Gastrocnemius medialis (tissue), 4 donors: ENCODE data around the gene FGF14. TPM values are rescaled to one million over a fixed set of nuclear protein-coding genes. Genes with fewer than 3 reads are reported as not detected.

Experiments used
- ATAC-seq, 2 donors: fragments of 150-250 bp; one replicate each; pipeline ENCODE4 v1.9.1; 2016
- DNase-seq, 2 donors: peaks; one replicate each; pipeline ENCODE4 v3.0.0-alpha.2; 2019
- H3K27ac ChIP-seq, 4 donors: fragments of 200-600 bp; sonication (generic); 1 replicate in 1 of 4; 2 replicates in 3 of 4; pipeline ENCODE4 v1.5.1; 2016 to 2018; ENCODE audit warnings: mild to moderate bottlenecking in 2 of 4, moderate library complexity in 1 of 4
- H3K27me3 ChIP-seq, 3 donors: fragments of 200-600 bp; sonication (generic) in 2 of 3; 1 replicate in 1 of 3; 2 replicates in 2 of 3; pipeline versions ENCODE4 v1.5.1 to v1.6.0; 2016 to 2019; ENCODE audit warnings: mild to moderate bottlenecking in 1 of 3, moderate library complexity in 1 of 3
- H3K36me3 ChIP-seq, 2 donors: fragments of 200-600 bp; sonication (generic) in 1 of 2; one replicate each; pipeline ENCODE4 v1.5.1; 2017 to 2018
- H3K4me1 ChIP-seq, 2 donors: fragments of 200-600 bp; sonication (generic) in 1 of 2; one replicate each; pipeline ENCODE4 v1.5.1; 2016 to 2017; ENCODE audit warnings: mild to moderate bottlenecking in 2 of 2
- H3K4me3 ChIP-seq, 4 donors: fragments of 200-600 bp; sonication (generic) in 3 of 4; 1 replicate in 1 of 4; 2 replicates in 3 of 4; pipeline ENCODE4 v1.5.1; 2016 to 2019; ENCODE audit warnings: mild to moderate bottlenecking in 2 of 4
- H3K9me3 ChIP-seq, 3 donors: fragments of 200-600 bp; sonication (generic) in 2 of 3; 1 replicate in 1 of 3; 2 replicates in 2 of 3; pipeline ENCODE4 v1.5.1; 2016 to 2019
- POLR2A ChIP-seq, 2 donors: fragments of 450-650 bp; IDR thresholded peaks; one replicate each; pipeline ENCODE4 v1.6.1; 2017; ENCODE audit warnings: antibody characterized with exemption in 2 of 2, mild to moderate bottlenecking in 2 of 2, moderate library complexity in 2 of 2
- in situ Hi-C, 4 donors: fragments of 200-750 bp; cut with MboI; loops; one replicate each; pipeline versions ENCODE4 v1.15.0 to v1.8.0; 2017; ENCODE audit warnings: low sequenced_read_pairs in 4 of 4
- intact Hi-C: fragments of 100-400 bp; cut with DNase I; formaldehyde crosslinking; loops from one replicate; pipeline ENCODE4 v1.15.1; 2023; ENCODE audit warnings: low total_unique reads
- total RNA-seq, 4 donors: library from RNA; depleted of rRNA; stranded (reverse); fragments of >200 nt; gene quantifications; one replicate each; pipeline versions ENCODE4 v1.1.0 to v1.2.3, GENCODE V29; 2016
- TF ChIP-seq, protein P1 (sequence below), 5 experiments: fragments of 450-650 bp in 3 of 5; fragments of 200-600 bp in 2 of 5; sonication (generic) in 2 of 5; IDR thresholded peaks in 4 of 5; conservative IDR thresholded peaks in 1 of 5; 1 replicate in 4 of 5; 2 replicates in 1 of 5; pipeline ENCODE4 v1.5.1; 2016 to 2019; ENCODE audit warnings: antibody characterized with exemption in 5 of 5, mild to moderate bottlenecking in 3 of 5, moderate library complexity in 3 of 5

Gene FGF14
- total RNA-seq, 4 donors from 2014 or later = 0.02 TPM; not detected in 3

DNA sequence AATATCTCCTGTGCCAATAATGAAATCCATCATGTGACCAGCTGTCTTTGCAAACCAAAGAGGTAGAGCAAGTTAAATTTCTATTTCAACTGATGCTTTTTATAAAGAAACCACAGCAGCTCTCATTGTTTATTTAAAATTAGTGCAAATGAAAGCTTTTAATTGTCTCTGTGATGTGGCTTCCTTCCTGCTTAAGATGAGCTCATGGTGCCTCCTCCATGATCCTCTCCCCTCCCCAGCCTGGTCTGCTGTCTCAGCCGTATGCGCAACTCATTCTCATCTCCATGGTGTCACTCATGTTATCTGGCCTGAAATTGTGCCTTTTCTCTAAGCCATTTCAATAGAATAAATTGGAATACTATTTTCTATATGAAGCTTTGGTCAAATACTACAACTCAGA is 270.6 kb downstream of the FGF14 start:
- H3K27me3 ChIP-seq = no peaks in the 10 kb centered on the region
- ATAC-seq = no peak
- no peak overlapping the region for H3K4me3 ChIP-seq
- TF ChIP-seq, protein P1, sequence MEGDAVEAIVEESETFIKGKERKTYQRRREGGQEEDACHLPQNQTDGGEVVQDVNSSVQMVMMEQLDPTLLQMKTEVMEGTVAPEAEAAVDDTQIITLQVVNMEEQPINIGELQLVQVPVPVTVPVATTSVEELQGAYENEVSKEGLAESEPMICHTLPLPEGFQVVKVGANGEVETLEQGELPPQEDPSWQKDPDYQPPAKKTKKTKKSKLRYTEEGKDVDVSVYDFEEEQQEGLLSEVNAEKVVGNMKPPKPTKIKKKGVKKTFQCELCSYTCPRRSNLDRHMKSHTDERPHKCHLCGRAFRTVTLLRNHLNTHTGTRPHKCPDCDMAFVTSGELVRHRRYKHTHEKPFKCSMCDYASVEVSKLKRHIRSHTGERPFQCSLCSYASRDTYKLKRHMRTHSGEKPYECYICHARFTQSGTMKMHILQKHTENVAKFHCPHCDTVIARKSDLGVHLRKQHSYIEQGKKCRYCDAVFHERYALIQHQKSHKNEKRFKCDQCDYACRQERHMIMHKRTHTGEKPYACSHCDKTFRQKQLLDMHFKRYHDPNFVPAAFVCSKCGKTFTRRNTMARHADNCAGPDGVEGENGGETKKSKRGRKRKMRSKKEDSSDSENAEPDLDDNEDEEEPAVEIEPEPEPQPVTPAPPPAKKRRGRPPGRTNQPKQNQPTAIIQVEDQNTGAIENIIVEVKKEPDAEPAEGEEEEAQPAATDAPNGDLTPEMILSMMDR (IDR thresholded peaks at IDR 0.05 in 4 of 5, conservative IDR thresholded peaks at IDR 0.05 in 1 of 5) = no peak
- TF ChIP-seq POLR2A (IDR thresholded peaks at IDR 0.05) = no peak
- no peak for DNase-seq
- H3K9me3 ChIP-seq = no peaks in the 10 kb centered on the region
- H3K4me1 ChIP-seq = no peaks in the 10 kb centered on the region
- H3K36me3 ChIP-seq = no peaks in the 10 kb centered on the region
- in situ Hi-C loops = no loop called here
- H3K27ac ChIP-seq = no peak overlapping the region
- intact Hi-C loops = no loop called here

DNA sequence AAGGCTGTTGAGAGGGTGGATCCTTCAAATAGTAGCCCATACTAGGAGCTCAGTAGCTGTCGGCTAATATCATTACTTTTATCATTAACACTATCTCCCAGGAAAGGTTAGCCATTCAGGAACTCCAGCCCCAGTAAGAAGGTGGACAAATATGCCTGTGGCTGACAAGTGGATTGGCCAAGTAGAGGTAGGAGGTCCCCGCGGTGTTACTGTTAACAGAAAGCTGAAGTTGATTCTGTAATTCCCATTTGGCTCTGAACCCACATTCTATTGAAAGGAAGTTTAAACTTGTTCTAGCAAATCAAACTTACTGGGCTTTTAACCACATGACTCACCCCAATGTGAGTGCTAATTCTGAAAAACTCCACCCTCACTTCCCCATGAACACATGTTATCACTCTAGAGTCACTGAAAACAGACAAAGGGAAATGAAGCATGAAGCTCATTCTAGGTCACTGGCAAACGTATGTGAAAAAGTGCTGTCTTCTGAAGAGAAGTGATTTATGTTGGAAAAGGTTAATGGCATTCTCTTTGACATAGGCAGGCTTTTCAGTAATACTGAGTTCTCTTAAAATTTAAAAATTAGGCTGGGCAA is 273.5 kb downstream of the FGF14 start:
- DNase-seq (no peak), ATAC-seq (no peak)
- no peak for TF ChIP-seq POLR2A (IDR thresholded peaks at IDR 0.05)
- TF ChIP-seq, protein P1 (IDR thresholded peaks at IDR 0.05 in 4 of 5, conservative IDR thresholded peaks at IDR 0.05 in 1 of 5) = no peak
- H3K36me3 ChIP-seq = no peaks in the 10 kb centered on the region
- H3K9me3 ChIP-seq = no peaks in the 10 kb centered on the region
- intact Hi-C loops (no loop called here), in situ Hi-C loops (no loop called here)
- H3K27ac ChIP-seq = no peak overlapping the region
- no peak overlapping the region for H3K4me3 ChIP-seq
- no peaks in the 10 kb centered on the region for H3K4me1 ChIP-seq
- H3K27me3 ChIP-seq = no peaks in the 10 kb centered on the region

DNA sequence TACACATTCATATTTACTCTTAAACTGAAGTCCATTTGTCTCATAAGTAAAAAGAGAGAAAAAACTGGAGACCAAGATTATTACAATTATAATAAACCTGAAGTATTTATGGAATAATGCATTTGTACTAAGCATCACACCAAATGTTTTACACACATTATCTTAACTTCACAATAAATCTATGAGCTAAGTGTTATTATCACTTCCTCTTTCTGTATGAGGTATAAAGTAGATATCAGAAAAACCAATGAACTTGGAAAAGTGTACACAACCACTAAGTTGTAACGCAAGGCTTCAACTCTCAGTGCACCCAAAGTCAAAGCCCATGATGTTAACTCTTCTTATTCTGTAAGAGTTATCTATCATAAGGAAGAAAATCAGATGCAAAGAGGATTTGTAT is 274.7 kb downstream of the FGF14 start:
- intact Hi-C loops = no loop called here
- no peak for ATAC-seq
- DNase-seq = no peak
- H3K9me3 ChIP-seq = no peaks in the 10 kb centered on the region
- H3K27me3 ChIP-seq = no peaks in the 10 kb centered on the region
- TF ChIP-seq POLR2A (IDR thresholded peaks at IDR 0.05) = no peak
- TF ChIP-seq, protein P1 (IDR thresholded peaks at IDR 0.05 in 4 of 5, conservative IDR thresholded peaks at IDR 0.05 in 1 of 5) = no peak
- in situ Hi-C loops = no loop called here
- no peak overlapping the region for H3K4me3 ChIP-seq
- H3K36me3 ChIP-seq = no peaks in the 10 kb centered on the region
- no peak overlapping the region for H3K27ac ChIP-seq
- no peaks in the 10 kb centered on the region for H3K4me1 ChIP-seq

DNA sequence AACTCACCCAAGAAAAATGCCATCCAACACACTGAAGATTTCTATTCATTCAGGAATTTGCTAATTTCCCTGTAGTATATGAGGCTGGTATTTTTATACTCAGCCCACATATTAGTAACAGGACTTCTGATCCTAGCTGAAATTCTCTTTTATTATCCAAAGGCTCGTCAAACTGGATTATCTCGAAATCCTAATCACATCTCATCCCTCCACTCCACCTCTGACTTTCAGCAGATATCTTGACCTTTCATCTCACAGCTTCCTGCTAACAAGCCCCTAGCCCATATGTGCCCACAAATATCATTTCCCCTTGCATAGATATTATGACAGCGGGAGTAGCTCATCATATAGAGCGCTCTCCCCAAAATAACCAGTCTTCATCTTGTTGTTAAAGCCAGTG is 279.7 kb downstream of the FGF14 start:
- H3K36me3 ChIP-seq = no peaks in the 10 kb centered on the region
- H3K4me3 ChIP-seq = no peak overlapping the region
- DNase-seq = no peak
- H3K9me3 ChIP-seq = no peaks in the 10 kb centered on the region
- TF ChIP-seq POLR2A (IDR thresholded peaks at IDR 0.05) = no peak
- TF ChIP-seq, protein P1 (IDR thresholded peaks at IDR 0.05 in 4 of 5, conservative IDR thresholded peaks at IDR 0.05 in 1 of 5) = no peak
- no peak for ATAC-seq
- in situ Hi-C loops = no loop called here
- no peak overlapping the region for H3K27ac ChIP-seq
- intact Hi-C loops = no loop called here
- H3K27me3 ChIP-seq = no peaks in the 10 kb centered on the region
- no peaks in the 10 kb centered on the region for H3K4me1 ChIP-seq
